PC-9 (cell line): ENCODE results near the gene SYNM.

ENCODE experiments used
- CTCF ChIP-seq: fragments of 200-600 bp; sonication (generic); conservative IDR thresholded peaks from 2 replicates; pipeline ENCODE4 v1.6.1; 2017; ENCODE audit warnings: mixed run types, antibody characterized with exemption, mild to moderate bottlenecking, moderate library complexity
- EZH2 ChIP-seq: fragments of 200-600 bp; sonication (generic); IDR thresholded peaks from 2 replicates; pipeline ENCODE4 v1.8.0; 2017; ENCODE audit warnings: antibody characterized with exemption, low read depth

- TF ChIP-seq CTCF (no peak), EZH2 (no peak)
Measured at GRCh38 chr15:99127773-99128172, 22.9 kb downstream of the SYNM start.
